Fibroblast of villous mesenchyme (primary cell): ENCODE results near the gene FGR. TPM values are rescaled to one million over a fixed set of nuclear protein-coding genes. Genes with fewer than 3 reads are reported as not detected.

Experiments used
- DNase-seq: peaks from one replicate; pipeline ENCODE4 v3.0.0-alpha.2; 2010; ENCODE audit warnings: low read depth
- H3K4me3 ChIP-seq: 2 replicates; pipeline ENCODE4 v1.5.1; 2011; ENCODE audit warnings: low read depth, mild to moderate bottlenecking, low read length
- CTCF ChIP-seq: IDR thresholded peaks from 2 replicates; pipeline ENCODE4 v1.5.1; 2012; ENCODE audit warnings: low read depth, mild to moderate bottlenecking, low read length; ENCODE audit not compliant: insufficient read depth
- total RNA-seq: library from RNA; depleted of rRNA; stranded (reverse); fragments of >200 nt; gene quantifications from 2 replicates; pipeline ENCODE4 v1.2.3, GENCODE V29; 2012

FGR gene
- total RNA-seq, 1 donor: not detected

GRCh38 chr1:27603309-27603680 lies 31.7 kb downstream of the FGR start:
- TF ChIP-seq CTCF: no peak
- no peak for DNase-seq
- H3K4me3 ChIP-seq: peak overlapping the region; percentile 99

GRCh38 chr1:27602462-27603308 lies 32.3 kb downstream of the FGR start:
- peak overlapping the region; percentile 99 for H3K4me3 ChIP-seq
- no peak for TF ChIP-seq CTCF
- DNase-seq: peak; percentile 57

GRCh38 chr1:27601771-27602461 lies 33.1 kb downstream of the FGR start:
- no peak for TF ChIP-seq CTCF
- H3K4me3 ChIP-seq: peak overlapping the region; percentile 99
- DNase-seq: no peak

GRCh38 chr1:27601321-27601770 lies 33.6 kb downstream of the FGR start:
- H3K4me3 ChIP-seq: peak overlapping the region; percentile 99
- no peak for TF ChIP-seq CTCF
- no peak for DNase-seq

GRCh38 chr1:27600498-27601175 lies 34.3 kb downstream of the FGR start:
- TF ChIP-seq CTCF: no peak
- DNase-seq: no peak
- no peak overlapping the region for H3K4me3 ChIP-seq

- no peak for DNase-seq
- no peak for TF ChIP-seq CTCF
- no peak overlapping the region for H3K4me3 ChIP-seq
These were observed 35.1 kb downstream of the FGR start for GRCh38 chr1:27599605-27600497.
